Left cardiac atrium (tissue), 4 donors: Measurements from ENCODE around the gene OR1D2. TPM values are rescaled to one million over a fixed set of nuclear protein-coding genes. Genes with fewer than 3 reads are reported as not detected.
"Not testable (repeated sequence)": the region's sequence is repeated elsewhere in the genome, so short reads cannot be mapped to it uniquely, and the experiment has no call there.

Source experiments
- ATAC-seq, 2 donors: fragments of 200-7000 bp; cut with Tn5 transposase; one replicate each; pipeline ENCODE4 v1.9.1; 2020; ENCODE audit warnings: mild to moderate bottlenecking in 2 of 2, moderate library complexity in 2 of 2
- DNase-seq: peaks from one replicate; pipeline ENCODE4 v3.0.0-alpha.2; 2020
- intact Hi-C, 2 donors: fragments of 100-400 bp; cut with DNase I; formaldehyde crosslinking; loops; one replicate each; pipeline versions ENCODE4 v1.14.1 to v1.15.1; 2022 to 2023
- long read RNA-seq: library from polyadenylated mRNA; unstranded; transcript quantifications from one replicate; pipeline ENCODE4 v2.0.0, GENCODE V29; 2021
- total RNA-seq, 2 donors: library from RNA; stranded (reverse); fragmentation: NEBNext Ultra II Directional; extraction: Animal tissue kit (Norgen Biotek cat#: 25700); gene quantifications; one replicate each; pipeline ENCODE4 v1.2.1, GENCODE V29; 2021
- donor health status: DM: no; HTN: yes; CAD: no.
- donor health status: DM: no; HTN: yes; CAD: no; lungs with severe emphysema.
- donor health status: DM: yes; HTN: yes; CAD: no.
- donor health status: Dilated cardiomyopathy.

OR1D2 gene, protein sequence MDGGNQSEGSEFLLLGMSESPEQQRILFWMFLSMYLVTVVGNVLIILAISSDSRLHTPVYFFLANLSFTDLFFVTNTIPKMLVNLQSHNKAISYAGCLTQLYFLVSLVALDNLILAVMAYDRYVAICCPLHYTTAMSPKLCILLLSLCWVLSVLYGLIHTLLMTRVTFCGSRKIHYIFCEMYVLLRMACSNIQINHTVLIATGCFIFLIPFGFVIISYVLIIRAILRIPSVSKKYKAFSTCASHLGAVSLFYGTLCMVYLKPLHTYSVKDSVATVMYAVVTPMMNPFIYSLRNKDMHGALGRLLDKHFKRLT
- not detected for total RNA-seq
- long read RNA-seq = 0 reads

DNA sequence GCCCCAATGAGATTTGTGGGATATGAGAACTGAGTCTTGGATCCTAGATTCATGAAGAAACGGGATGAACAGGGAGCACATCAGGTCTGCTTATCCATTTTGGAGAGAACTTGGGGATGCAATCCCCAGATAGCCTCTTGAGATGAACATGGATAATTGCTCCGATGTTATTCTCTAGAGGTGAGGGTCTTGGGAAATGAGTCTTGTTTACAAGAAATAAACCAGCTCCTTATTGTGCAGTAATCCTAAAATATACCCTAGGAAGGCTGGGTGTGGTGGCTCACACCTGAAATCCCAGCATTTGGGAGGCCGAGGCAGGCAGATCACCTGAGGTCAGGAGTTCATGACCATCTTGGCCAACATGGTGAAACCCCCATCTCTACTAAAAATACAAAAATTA is at the start of gene OR1D2:
Gene OR1D2, minus strand, starts transcription at position 101 of the 400 bp plus-strand sequence. CDS start 11,426 bp downstream, outside the sequence.
- no peak for ATAC-seq
- no peak for DNase-seq
- intact Hi-C loops = no loop called here

DNA sequence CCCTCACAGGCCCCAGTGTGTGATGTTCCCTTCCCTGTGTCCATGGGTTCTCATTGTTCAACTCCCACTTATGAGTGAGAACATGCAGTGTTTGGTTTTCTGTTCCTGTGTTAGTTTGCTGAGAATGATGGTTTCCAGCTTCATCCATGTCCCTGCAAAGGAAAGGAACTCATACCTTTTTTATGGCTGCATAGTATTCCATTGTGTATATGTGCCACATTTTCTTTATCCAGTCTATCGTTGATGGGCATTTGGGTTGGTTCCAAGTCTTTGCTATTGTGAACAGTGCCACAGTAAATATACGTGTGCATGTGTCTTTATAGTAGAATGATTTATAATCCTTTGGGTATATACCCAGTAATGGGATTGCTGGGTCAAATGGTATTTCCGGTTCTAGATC is 33.3 kb upstream of the OR1D2 start:
- intact Hi-C loops, ATAC-seq, DNase-seq: not testable (repeated sequence)

DNA sequence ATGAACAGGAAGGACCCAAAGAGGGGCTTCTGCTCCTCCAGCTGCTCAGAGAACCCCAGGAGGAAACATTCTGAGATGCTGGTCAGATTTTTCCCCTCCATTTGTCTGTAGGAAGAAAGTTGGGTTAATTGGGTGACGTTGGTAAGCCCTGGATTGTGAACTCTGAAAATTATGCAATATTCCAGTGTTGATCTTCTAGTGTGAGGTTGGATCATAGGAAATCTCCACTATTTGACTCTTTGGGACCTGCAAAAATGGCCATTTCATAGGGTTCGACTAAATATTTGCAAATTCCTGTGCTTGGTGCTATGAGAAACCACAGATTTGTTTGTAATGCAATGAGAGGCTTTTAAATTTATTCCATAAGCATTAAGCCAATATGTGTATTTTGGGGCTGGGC is 23.2 kb upstream of the OR1D2 start, which contains the start of gene OR1G1:
Gene OR1G1, minus strand, starts transcription at position 101 of the 400 bp plus-strand sequence. Its CDS starts 0 bp downstream, at position 101.
- DNase-seq (no peak), ATAC-seq (no peak)
- intact Hi-C loops = no loop called here

DNA sequence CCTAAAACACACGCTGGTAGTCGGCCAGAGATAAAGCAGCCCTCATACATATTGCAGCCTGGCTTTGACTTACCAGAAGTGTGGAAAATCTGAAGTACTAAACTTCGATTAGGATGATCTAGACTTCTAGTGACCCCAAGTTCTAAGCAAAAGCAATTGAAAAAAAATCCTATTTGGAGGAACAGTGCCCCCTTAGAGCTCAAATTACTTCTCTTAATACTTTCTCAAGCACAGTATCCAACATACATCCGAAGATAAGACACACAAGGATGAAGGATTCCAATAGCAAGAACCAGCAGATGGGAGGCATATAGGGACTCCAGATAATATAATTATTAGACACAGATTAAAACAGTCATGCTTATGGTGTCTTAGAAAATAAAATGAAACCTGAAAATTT is 30.4 kb downstream of the OR1D2 start:
- intact Hi-C loops, DNase-seq, ATAC-seq: not testable (repeated sequence)

DNA sequence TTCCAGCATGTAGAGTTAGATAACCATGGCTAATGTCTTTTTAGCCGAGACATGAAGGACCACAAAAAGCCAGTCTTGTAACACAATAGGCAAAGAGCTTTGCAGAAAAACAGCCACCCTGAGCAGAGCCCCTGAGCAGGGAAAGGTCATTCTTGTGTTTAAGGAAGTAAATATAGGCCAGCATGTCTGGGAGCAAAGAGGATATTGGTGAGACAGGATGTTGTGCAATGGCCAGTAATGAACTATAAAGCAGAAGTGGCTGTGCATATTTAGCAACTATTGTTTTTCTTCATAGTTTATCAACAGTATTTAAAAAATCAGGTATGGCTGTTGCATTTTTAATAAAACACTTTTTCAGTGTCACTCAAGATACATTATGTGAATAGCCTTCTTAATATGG is 39.0 kb downstream of the OR1D2 start:
- intact Hi-C loops, DNase-seq: not testable (repeated sequence)
- peak; percentile 68 to 84 for ATAC-seq

DNA sequence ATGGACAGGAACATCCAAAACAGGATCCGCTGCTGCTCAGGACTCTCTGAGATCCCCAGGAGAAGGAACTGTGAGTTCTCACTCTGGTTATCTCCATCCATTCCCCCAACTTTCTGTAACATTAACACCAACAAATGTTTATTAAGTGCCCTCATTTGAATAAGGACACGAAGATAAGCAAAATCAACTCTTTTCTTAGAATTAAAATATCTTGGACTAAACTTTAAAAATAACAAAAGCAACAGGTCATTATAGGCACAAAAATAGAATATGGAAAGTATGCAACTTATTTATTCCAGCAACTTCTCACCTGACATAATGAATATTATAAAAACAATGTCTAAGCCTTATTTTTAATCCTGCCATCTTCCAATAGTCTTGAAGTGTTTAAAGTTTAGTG is 40.7 kb downstream of the OR1D2 start, which contains the start of gene OR1D5:
Gene OR1D5, minus strand, starts transcription at position 101 of the 400 bp plus-strand sequence. Its CDS starts 0 bp downstream, at position 101.
- intact Hi-C loops, ATAC-seq, DNase-seq: not testable (repeated sequence)

DNA sequence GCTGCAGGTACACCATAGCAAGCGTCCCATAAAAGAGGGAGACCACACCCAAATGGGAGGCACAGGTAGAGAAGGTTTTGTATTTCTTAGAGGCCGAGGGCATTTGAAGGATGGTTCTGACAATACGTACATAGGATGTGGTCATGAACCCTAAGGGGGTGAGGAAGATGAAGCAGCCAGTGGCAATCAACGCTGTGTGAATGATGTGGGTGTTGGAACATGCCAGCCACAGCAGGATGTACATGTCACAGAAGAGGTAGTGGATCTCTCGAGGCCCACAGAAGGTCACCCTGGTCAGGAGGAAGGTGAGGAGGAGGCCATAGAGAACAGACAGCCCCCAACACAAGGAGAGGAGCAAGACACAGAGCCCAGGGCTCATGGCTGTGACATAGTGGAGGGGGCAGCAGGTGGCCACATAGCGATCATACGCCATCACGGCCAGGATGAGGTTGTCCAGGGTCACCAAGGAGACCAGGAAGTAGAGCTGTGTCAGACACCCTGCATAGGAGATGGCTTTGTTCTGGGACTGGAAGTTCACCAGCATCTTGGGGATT is 41.3 kb downstream of the OR1D2 start:
- intact Hi-C loops, DNase-seq, ATAC-seq: not testable (repeated sequence)

DNA sequence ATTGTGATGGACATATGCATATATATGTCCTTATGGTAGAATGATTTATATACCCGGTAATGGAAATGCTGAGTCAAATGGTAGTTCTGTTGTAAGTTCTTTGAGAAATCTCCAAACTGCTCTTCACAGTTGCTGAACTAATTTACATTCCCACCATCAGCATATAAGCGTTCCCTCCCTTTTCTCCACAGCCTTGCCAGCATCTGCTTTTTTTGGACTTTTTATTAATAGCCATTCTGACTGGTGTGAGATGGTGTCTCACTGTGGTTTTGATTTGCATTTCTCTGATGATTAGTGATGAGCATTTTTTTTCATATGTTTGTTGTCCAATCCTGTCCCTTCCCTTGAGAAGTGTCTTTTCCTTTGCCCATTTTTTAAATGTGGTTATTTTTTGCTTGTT is 49.4 kb downstream of the OR1D2 start:
- DNase-seq, ATAC-seq, intact Hi-C loops: not testable (repeated sequence)

DNA sequence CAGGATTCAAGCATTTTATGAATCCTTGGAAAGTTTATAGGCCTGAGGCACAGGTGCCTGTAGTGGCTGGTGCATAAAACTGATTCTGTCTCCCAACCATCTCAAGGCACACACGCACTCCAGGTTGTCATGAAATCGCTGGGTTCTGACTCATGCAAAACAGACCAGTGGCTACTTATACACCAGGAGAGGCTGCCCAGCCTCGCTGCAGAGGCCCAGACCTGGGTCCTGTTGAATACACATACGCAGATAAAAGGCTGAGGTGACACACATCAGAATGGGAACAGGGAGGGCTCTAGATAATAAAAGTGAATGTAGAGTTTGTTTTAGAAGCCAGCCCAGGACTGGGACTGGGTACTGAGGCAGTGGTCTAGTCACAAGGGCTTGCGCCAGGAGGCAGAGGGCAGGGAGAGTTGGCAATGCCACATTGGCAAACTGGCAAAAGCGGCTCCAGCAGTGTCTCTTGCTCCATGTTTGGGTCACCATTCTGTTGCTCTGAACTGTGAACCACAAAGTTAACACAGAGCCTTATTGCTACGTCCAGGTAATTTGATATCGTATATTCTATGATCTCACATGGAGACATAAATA is 54.4 kb downstream of the OR1D2 start:
- DNase-seq = no peak
- no peak for ATAC-seq
- intact Hi-C loops = loop anchor here in 1 of 2 donors (10.0 kb wide), 1 partner anchor 595 kb away; no protein-coding TSS in a partner anchor

DNA sequence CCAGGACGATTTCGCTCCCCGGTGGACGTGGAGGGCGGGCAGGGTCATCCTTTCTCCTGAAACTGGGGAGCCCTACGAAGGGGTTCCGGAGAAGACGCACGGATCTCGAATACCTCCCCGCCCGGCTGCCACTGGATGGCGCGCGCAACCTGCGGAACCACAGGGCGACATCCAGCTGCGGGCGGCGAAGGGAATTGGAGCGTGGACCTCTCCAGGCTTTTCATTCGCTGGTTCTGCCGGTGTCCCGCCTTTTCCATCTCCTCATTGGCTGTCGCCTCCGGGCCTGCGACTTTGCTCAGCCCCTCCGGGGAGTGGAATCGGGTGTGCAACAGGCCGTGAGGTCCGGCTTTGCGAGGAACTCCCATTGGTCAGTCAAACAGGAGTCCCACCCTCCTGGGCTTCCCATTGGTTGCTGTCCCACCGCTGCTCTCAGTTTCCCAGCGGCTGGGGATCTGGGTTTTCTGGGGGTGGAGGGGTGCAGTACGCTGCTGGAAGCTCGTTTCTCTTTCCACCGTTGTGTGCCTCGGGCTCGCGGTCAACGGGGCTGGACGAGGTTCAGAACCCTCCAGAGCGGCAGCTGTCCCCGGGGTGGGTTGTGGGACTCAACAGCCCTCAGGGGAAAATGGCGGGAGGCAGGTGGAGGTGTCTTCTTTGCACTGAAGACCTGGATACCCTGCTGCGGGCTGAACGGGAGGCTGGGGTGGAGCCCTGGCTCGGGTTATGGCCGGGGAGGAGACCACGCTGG is 55.3 kb downstream of the OR1D2 start:
- ATAC-seq = peak; percentile 99 to 100
- peak; percentile 96 for DNase-seq
- intact Hi-C loops = loop anchor here in 1 of 2 donors (10.0 kb wide), 1 partner anchor 596 kb away; no protein-coding TSS in a partner anchor

DNA sequence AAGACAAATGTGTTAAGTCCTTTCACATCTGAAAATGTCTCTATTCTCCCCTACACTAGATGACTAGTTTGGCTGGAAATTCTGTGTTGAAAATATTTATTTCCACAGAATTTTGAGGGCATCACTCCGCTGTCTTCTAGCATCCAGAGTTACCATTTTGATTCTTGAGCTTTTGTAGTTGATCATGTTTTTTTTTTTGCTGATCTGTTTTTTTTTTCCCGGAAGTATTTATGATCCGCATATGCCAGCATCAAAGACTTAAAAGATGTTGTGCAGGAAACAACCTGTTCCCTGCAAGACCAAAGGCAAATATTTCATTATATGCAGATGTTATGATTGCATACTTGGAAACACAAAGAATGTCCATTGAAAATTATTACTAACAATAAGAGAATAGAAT is 57.5 kb downstream of the OR1D2 start:
- intact Hi-C loops = loop anchor here in 1 of 2 donors (10.0 kb wide), 1 partner anchor 598 kb away; no protein-coding TSS in a partner anchor
- DNase-seq (no peak), ATAC-seq (no peak)

DNA sequence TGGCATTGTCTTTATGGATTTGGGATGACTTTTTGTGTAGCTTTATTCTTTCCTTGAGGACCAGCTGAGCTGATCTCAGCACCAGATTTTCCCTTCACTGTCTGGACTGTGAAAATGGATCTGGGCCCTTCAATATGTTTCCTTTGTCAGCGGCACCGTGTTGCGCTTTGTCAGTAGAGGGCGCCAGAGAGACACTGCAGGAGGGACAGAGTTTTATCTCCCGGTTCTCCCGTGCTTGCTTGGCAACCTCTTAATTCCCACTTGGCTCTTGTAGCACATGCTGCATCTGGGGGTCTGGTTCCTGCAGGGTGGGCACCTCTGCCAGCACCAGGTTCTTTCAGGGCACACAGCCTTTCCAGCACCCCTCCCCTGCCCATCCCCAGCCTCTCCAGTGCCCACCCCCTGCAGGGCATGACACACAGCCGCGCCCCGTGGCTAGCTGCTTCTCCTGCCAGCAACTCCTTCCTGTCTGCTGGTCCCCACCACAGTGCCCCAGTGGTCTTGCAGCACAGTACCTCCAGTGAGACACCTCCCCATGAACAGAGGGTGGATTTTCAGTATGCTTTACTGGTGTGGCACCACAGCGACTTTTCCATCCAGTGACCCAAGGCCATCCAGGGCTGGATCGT is 60.4 kb downstream of the OR1D2 start:
- intact Hi-C loops = loop anchor here in 1 of 2 donors (10.0 kb wide), 1 partner anchor 601 kb away; no protein-coding TSS in a partner anchor
- no peak for ATAC-seq
- DNase-seq = no peak

DNA sequence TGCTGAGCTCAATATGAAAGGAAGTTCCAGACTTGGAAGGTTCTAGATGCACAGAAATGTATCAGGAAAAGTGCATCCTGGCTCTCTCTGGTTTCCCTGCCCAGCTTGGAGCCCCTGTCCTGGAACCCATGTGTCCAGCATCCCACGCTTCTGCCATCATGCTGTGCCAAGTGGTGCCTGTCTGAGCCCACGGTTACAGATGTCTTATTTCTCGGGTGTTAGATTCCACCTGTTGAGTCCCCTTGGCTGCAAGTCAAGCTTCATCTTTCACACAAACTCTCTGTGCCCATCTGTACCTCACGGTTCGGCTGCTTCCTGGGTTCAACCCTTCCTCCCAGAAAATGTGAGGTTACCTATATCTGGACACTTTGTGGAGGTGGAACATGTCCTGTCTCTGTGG is 63.3 kb downstream of the OR1D2 start:
- DNase-seq = no peak
- ATAC-seq = no peak
- intact Hi-C loops = loop anchor here in 1 of 2 donors (10.0 kb wide), 1 partner anchor 604 kb away; no protein-coding TSS in a partner anchor

DNA sequence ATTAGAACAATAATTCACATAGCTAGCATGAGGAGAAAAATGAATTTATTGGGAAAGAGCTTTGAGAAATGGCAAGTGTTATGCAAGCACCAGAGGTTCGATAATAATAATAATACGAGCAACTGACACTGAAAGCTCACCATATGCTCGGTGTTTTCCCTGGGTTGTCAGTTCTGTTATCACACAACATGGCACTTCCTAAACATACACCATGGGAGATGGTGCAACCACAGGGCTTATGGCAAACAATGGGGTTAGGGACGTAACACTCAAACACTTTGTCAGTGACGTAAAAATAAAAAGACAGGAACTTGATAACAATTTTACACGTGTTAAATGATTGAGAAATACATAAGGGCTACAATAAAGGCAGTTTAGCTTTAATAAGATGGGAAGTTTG is 64.5 kb downstream of the OR1D2 start:
- intact Hi-C loops = loop anchor here in 1 of 2 donors (10.0 kb wide), 1 partner anchor 605 kb away; no protein-coding TSS in a partner anchor
- DNase-seq (no peak), ATAC-seq (no peak)

DNA sequence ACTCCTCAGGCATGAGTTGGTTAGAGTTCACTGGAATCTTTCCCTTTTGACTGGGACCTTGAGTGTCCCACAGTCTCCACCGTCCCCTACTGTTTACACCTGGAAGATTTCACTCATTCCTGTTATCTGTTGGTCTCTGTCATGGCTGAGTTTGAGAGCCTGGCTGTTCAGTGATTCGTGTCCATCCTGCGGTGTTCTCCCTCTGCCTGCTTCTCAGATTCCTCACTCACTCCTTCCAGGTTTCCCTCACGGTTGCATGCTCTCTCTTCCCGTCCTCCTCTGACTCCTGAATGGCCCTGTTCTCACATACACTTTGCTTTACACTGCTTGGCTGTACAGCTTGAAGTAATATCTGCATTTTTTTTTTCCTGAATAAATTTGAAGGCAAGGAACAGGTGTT is 65.3 kb downstream of the OR1D2 start:
- ATAC-seq (no peak), DNase-seq (no peak)
- intact Hi-C loops = no loop called here
